Body of pancreas (tissue), 4 donors: ENCODE measurements around the gene FGF14. TPM values are rescaled to one million over a fixed set of nuclear protein-coding genes. Genes with fewer than 3 reads are reported as not detected.
"Not testable (repeated sequence)": the region's sequence is repeated elsewhere in the genome, so short reads cannot be mapped to it uniquely, and the experiment has no call there.

Experiments used
- ATAC-seq: fragments of 150-250 bp; one replicate; pipeline ENCODE4 v1.9.1; 2016
- DNase-seq, 4 donors: peaks; one replicate each; pipeline ENCODE4 v3.0.0-alpha.2; 2019
- H3K27ac ChIP-seq, 4 donors: fragments of 200-600 bp; sonication (generic); 1 replicate in 3 of 4; 2 replicates in 1 of 4; pipeline versions ENCODE4 v1.5.1 to v1.6.1; 2016 to 2019; ENCODE audit warnings: mild to moderate bottlenecking in 1 of 4, mixed read lengths in 1 of 4, moderate library complexity in 1 of 4
- H3K27me3 ChIP-seq, 2 donors: fragments of 200-600 bp; sonication (generic); one replicate each; pipeline ENCODE4 v1.6.0; 2016; ENCODE audit warnings: mild to moderate bottlenecking in 1 of 2
- H3K36me3 ChIP-seq, 2 donors: fragments of 200-600 bp; sonication (generic); replicated peaks in 1 of 2; 2 replicates each; pipeline ENCODE4 v1.5.1; 2016; ENCODE audit warnings: low read depth in 2 of 2; ENCODE audit not compliant: insufficient read depth in 1 of 2
- H3K4me1 ChIP-seq: fragments of 200-600 bp; sonication (generic); one replicate; pipeline ENCODE4 v1.6.0; 2016
- H3K4me3 ChIP-seq, 2 donors: fragments of 200-600 bp; sonication (generic); 1 replicate in 1 of 2; 2 replicates in 1 of 2; pipeline ENCODE4 v1.5.1; 2016 to 2019
- H3K9me3 ChIP-seq, 3 donors: fragments of 200-600 bp; sonication (generic); 1 replicate in 2 of 3; 2 replicates in 1 of 3; pipeline ENCODE4 v1.5.1; 2016
- POLR2A ChIP-seq, 3 donors: fragments of 450-650 bp; IDR thresholded peaks; one replicate each; pipeline ENCODE4 v1.6.1; 2016; ENCODE audit warnings: antibody characterized with exemption in 3 of 3, mild to moderate bottlenecking in 2 of 3
- WGBS, 2 donors: methylation state at CpG; one replicate each; pipeline ENCODE4 v1.1.5; 2017; 5-methylcytosine and 5-hydroxymethylcytosine counted together
- intact Hi-C: fragments of 100-400 bp; cut with DNase I; formaldehyde crosslinking; loops from one replicate; pipeline ENCODE4 v1.15.1; 2023
- total RNA-seq, 2 donors: library from RNA; depleted of rRNA; stranded (reverse); fragments of >200 nt; gene quantifications; one replicate each; pipeline ENCODE4 v1.1.0, GENCODE V29; 2016
- TF ChIP-seq, protein P1 (sequence below), 7 experiments: fragments of 450-650 bp in 4 of 7; fragments of 200-600 bp in 3 of 7; sonication (generic) in 3 of 7; IDR thresholded peaks; one replicate each; pipeline ENCODE4 v1.5.1; 2016 to 2019; ENCODE audit warnings: antibody characterized with exemption in 7 of 7

The FGF14 gene
- total RNA-seq, 2 donors from 2014 or later = under 0.01 to 0.52 TPM

DNA sequence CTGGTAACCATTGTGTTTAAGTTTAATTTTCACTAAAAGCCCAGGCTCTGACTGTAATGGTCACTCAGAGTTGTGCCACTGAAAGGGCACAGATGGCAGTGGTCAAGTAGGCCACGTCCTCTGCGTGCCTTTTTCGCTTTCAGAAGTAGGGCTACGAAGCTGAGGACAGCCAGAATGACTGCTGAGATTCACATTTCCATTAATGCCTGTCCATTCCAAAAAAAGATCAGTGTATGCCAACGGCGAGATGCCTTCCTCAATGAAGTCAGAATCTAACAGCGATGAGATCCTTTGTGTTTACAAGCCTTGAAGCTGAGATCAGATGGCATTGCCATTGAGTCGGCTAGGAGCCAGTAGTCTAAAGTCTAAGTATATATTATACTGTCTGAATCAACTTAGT lies 311.3 kb downstream of the FGF14 start:
- H3K4me3 ChIP-seq = no peak overlapping the region
- no peaks in the 10 kb centered on the region for H3K36me3 ChIP-seq
- intact Hi-C loops = no loop called here
- no peak for ATAC-seq
- no peaks in the 10 kb centered on the region for H3K9me3 ChIP-seq
- 80 to 81% methylated on average over 8 of the region's 8 CpGs for WGBS, 2 donors
- no peak overlapping the region for H3K27ac ChIP-seq
- H3K4me1 ChIP-seq = no peaks in the 10 kb centered on the region
- no peak for DNase-seq
- TF ChIP-seq, protein P1, sequence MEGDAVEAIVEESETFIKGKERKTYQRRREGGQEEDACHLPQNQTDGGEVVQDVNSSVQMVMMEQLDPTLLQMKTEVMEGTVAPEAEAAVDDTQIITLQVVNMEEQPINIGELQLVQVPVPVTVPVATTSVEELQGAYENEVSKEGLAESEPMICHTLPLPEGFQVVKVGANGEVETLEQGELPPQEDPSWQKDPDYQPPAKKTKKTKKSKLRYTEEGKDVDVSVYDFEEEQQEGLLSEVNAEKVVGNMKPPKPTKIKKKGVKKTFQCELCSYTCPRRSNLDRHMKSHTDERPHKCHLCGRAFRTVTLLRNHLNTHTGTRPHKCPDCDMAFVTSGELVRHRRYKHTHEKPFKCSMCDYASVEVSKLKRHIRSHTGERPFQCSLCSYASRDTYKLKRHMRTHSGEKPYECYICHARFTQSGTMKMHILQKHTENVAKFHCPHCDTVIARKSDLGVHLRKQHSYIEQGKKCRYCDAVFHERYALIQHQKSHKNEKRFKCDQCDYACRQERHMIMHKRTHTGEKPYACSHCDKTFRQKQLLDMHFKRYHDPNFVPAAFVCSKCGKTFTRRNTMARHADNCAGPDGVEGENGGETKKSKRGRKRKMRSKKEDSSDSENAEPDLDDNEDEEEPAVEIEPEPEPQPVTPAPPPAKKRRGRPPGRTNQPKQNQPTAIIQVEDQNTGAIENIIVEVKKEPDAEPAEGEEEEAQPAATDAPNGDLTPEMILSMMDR (IDR thresholded peaks at IDR 0.05) = no peak
- TF ChIP-seq POLR2A (IDR thresholded peaks at IDR 0.05) = no peak
- H3K27me3 ChIP-seq = no peaks in the 10 kb centered on the region

DNA sequence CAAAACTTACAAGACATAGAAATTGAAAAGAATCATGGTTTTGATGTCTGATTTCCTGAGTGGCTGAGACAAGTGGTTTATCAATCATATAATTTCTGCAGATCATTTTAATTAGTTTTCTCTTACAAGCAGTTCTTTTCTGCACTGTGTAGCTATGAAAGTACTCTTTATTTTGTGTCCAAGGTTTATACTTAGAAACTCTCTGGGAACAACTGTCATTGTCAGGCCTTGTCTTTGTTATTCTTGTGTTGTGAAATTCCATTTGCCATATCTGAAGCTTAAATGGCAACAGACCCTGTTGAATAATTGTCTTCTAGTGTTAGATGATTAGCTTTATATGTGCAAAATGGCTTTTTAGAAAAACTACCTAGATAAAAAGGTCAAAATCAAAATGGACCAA lies 312.1 kb downstream of the FGF14 start:
- H3K36me3 ChIP-seq = no peaks in the 10 kb centered on the region
- TF ChIP-seq, protein P1 (IDR thresholded peaks at IDR 0.05) = no peak
- no peak for TF ChIP-seq POLR2A (IDR thresholded peaks at IDR 0.05)
- no peaks in the 10 kb centered on the region for H3K9me3 ChIP-seq
- no peaks in the 10 kb centered on the region for H3K4me1 ChIP-seq
- no peak overlapping the region for H3K4me3 ChIP-seq
- intact Hi-C loops = no loop called here
- no peak for ATAC-seq
- no peak for DNase-seq
- no peak overlapping the region for H3K27ac ChIP-seq
- H3K27me3 ChIP-seq = no peaks in the 10 kb centered on the region

DNA sequence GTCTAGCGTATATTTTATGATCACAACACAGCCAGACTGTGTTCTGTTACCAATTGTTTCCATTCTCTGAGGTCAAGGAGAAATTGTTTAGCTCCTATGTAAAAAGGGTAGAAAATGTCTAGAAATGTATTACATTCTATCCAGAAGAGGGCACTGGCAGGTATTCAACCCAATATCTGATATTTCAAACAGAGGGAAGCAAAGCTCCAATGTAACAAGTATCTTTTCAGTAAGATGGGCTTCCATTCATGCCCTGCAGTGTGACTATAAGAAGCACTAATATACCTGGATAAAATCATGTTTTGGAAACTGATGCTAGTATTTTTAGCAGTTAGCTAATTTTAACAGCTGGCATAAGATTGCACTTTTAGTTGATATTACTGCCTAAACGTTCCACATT lies 312.7 kb downstream of the FGF14 start:
- intact Hi-C loops = no loop called here
- Histone ChIP-seq H3K4me1 (no peaks in the 10 kb centered on the region), H3K27me3 (no peaks in the 10 kb centered on the region), H3K4me3 (no peak overlapping the region), H3K36me3 (no peaks in the 10 kb centered on the region), H3K9me3 (no peaks in the 10 kb centered on the region), H3K27ac (no peak overlapping the region)
- no peak for TF ChIP-seq POLR2A (IDR thresholded peaks at IDR 0.05)
- TF ChIP-seq, protein P1 (IDR thresholded peaks at IDR 0.05) = no peak
- 38 to 46% methylated on average over 2 of the region's 2 CpGs for WGBS, 2 donors
- DNase-seq (no peak), ATAC-seq (no peak)

- no peak for DNase-seq
- Histone ChIP-seq H3K4me1 (no peaks in the 10 kb centered on the region), H3K36me3 (no peaks in the 10 kb centered on the region), H3K27ac (no peak overlapping the region), H3K9me3 (no peaks in the 10 kb centered on the region), H3K4me3 (no peak overlapping the region), H3K27me3 (no peaks in the 10 kb centered on the region)
- ATAC-seq = no peak
- TF ChIP-seq, protein P1 (IDR thresholded peaks at IDR 0.05) = no peak
- no peak for TF ChIP-seq POLR2A (IDR thresholded peaks at IDR 0.05)
- intact Hi-C loops = no loop called here
- 38 to 50% methylated on average over 1 of the region's 1 CpG for WGBS, 2 donors
These were observed 328.6 kb downstream of the FGF14 start for GRCh38 chr13:102073251-102073650.

GRCh38 chr13:102071711-102072110 lies 330.1 kb downstream of the FGF14 start:
- Histone ChIP-seq H3K4me1 (no peaks in the 10 kb centered on the region), H3K9me3 (no peaks in the 10 kb centered on the region), H3K27me3 (no peaks in the 10 kb centered on the region), H3K4me3 (no peak overlapping the region), H3K36me3 (no peaks in the 10 kb centered on the region), H3K27ac (no peak overlapping the region)
- DNase-seq (no peak), ATAC-seq (no peak)
- WGBS, 2 donors = 68 to 71% methylated on average over 6 of the region's 6 CpGs
- TF ChIP-seq POLR2A (IDR thresholded peaks at IDR 0.05) = no peak
- TF ChIP-seq, protein P1 (IDR thresholded peaks at IDR 0.05) = no peak
- intact Hi-C loops = no loop called here

DNA sequence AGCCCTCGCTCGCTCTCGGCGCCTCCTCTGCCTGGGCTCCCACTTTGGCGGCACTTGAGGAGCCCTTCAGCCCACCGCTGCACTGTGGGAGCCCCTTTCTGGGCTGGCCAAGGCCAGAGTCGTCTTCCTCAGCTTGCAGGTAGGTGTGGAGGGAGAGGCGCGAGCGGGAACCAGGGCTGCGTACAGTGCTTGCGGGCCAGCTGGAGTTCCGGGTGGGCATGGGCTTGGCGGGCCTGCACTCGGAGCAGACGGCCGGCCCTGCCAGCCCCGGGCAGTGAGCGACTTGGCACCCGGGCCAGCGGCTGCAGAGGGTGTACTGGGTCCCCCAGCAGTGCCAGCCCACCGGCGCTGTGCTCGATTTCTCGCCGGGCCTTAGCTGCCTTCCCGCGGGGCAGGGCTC lies 333.5 kb downstream of the FGF14 start:
- H3K27me3 ChIP-seq, H3K9me3 ChIP-seq, ATAC-seq, H3K4me1 ChIP-seq, H3K36me3 ChIP-seq, H3K4me3 ChIP-seq, DNase-seq, intact Hi-C loops, H3K27ac ChIP-seq: not testable (repeated sequence)
- 88 to 98% methylated on average over 9 to 27 of the region's 28 CpGs for WGBS, 2 donors
